Left ventricle myocardium inferior (tissue), 1 donor: ENCODE results near the gene SLC36A1. TPM values are rescaled to one million over a fixed set of nuclear protein-coding genes. Genes with fewer than 3 reads are reported as not detected.
"Not testable (repeated sequence)": the region's sequence is repeated elsewhere in the genome, so short reads cannot be mapped to it uniquely, and the experiment has no call there.

Experiments used
- DNase-seq: peaks from one replicate; pipeline ENCODE4 v3.0.0-alpha.2; 2020
- H3K27ac ChIP-seq: fragments of 200-600 bp; replicated peaks from 2 replicates; pipeline ENCODE4 v1.8.0; 2021
- H3K27me3 ChIP-seq: fragments of 200-600 bp; 2 replicates; pipeline ENCODE4 v1.8.0; 2021; ENCODE audit warnings: low read depth
- H3K36me3 ChIP-seq: fragments of 200-600 bp; 2 replicates; pipeline ENCODE4 v1.8.0; 2021
- H3K4me1 ChIP-seq: fragments of 200-600 bp; 2 replicates; pipeline ENCODE4 v1.8.0; 2021
- H3K4me3 ChIP-seq: fragments of 200-600 bp; 2 replicates; pipeline ENCODE4 v1.8.0; 2021; ENCODE audit warnings: mild to moderate bottlenecking, moderate library complexity
- H3K9me3 ChIP-seq: fragments of 200-600 bp; replicated peaks from 2 replicates; pipeline ENCODE4 v1.8.0; 2021
- CTCF ChIP-seq: fragments of 200-600 bp; IDR thresholded peaks from 2 replicates; pipeline ENCODE4 v1.8.0; 2021; ENCODE audit warnings: antibody characterized with exemption, mild to moderate bottlenecking, borderline replicate concordance
- intact Hi-C: fragments of 100-400 bp; cut with micrococcal nuclease; formaldehyde crosslinking; loops from one replicate; pipeline ENCODE4 v1.11.0; 2022
- total RNA-seq: library from RNA; stranded (reverse); fragmentation: NEBNext Ultra II Directional; extraction: Animal tissue kit (Norgen Biotek cat#: 25700); gene quantifications from one replicate; pipeline ENCODE4 v1.2.1, GENCODE V29; 2021
- donor health status: DM: no; HTN: yes; CAD: no; lungs with severe emphysema.

Gene SLC36A1
- total RNA-seq, 1 donor from 2014 or later, result 3.1 TPM

GRCh38 chr5:151496041-151496484, 48.7 kb downstream of the SLC36A1 start:
- Histone ChIP-seq H3K27me3 (no peaks in the 10 kb centered on the region), H3K36me3 (no peaks in the 10 kb centered on the region), H3K27ac (no peak overlapping the region), H3K4me3 (no peak overlapping the region), H3K9me3 (peaks cover 6% of the 10 kb centered on the region), H3K4me1 (no peaks in the 10 kb centered on the region)
- no peak for DNase-seq
- intact Hi-C loops, result no loop called here
- TF ChIP-seq CTCF, result no peak

GRCh38 chr5:151497391-151498002, 50.1 kb downstream of the SLC36A1 start:
- Histone ChIP-seq H3K4me3 (no peak overlapping the region), H3K27ac (no peak overlapping the region), H3K9me3 (peaks cover 6% of the 10 kb centered on the region), H3K36me3 (no peaks in the 10 kb centered on the region), H3K27me3 (no peaks in the 10 kb centered on the region), H3K4me1 (no peaks in the 10 kb centered on the region)
- TF ChIP-seq CTCF, result no peak
- intact Hi-C loops, result no loop called here
- DNase-seq, result no peak

DNA sequence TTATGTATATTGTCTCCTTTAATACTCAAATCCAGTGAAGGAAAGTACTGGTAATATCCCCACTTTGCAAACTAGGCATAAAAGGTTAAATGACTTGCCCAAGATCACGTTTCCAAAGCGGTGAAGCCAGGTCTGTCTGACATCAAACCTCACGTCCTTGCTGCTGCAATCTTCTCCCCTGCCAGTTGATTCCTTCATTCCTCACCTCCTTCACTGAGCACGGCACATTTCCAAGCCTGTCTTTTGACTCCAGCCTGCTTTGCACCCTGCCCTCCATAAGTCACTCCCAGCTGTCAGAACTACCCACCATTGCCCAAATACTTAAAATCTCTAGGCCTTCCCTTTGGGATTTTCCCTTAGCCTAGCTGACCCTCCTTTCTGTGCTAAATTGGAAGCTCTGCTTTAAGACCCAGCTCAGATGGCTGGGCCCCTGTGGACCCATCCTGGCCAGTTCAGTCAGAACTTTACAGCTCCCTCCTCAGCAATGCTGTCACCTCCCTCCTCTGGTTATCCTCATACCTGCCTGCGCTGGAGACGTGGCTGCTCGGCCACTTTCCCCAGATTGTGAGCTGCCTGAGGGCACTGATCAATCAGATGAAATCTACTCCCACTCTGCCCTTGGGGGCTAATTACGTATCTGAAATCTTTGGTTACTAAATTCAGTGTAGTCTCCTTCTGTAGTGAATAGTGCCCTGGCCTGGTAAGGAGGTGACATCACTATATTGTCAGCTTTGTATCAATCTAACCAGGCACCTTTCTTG, 51.2 kb downstream of the SLC36A1 start:
- no peak overlapping the region for H3K27ac ChIP-seq
- peaks cover 6% of the 10 kb centered on the region for H3K9me3 ChIP-seq
- no peaks in the 10 kb centered on the region for H3K4me1 ChIP-seq
- no peak overlapping the region for H3K4me3 ChIP-seq
- H3K36me3 ChIP-seq, result no peaks in the 10 kb centered on the region
- intact Hi-C loops, result no loop called here
- no peak for TF ChIP-seq CTCF
- H3K27me3 ChIP-seq, result no peaks in the 10 kb centered on the region
- no peak for DNase-seq

DNA sequence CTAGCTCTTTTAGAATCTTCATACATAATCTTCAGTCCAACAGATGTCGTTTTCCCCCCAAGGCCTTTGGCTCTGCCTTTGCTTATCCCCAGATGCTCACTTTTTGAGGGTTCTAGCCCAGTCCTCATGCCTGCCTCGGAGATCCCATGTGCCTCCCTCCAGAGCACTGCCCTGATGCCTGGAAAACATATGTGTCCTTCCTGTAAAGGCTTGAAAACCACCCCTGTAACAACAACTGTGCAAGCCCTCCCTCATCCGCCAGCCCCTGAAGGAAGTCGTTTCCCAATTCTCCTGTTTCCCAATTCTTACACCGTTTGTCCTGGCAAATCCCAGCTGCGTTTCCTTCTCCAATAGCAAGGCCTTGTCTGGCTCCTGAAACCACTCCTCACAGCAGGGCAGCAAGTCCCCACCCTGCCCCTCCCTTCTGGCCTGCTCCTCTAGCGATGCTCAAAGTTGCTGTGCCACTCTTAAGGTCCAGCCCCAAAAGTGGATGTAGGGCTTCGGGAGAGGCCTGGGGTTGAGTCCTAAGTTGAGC, 52.2 kb downstream of the SLC36A1 start:
- Histone ChIP-seq H3K36me3 (no peaks in the 10 kb centered on the region), H3K27me3 (no peaks in the 10 kb centered on the region), H3K9me3 (peaks cover 6% of the 10 kb centered on the region), H3K27ac (no peak overlapping the region), H3K4me1 (no peaks in the 10 kb centered on the region), H3K4me3 (no peak overlapping the region)
- no peak for TF ChIP-seq CTCF
- intact Hi-C loops, result loop anchor here (5.0 kb wide), 1 partner anchor 52 kb away; the partner anchor contains the start of gene SLC36A1
- DNase-seq, result no peak

GRCh38 chr5:151504006-151504405, 56.6 kb downstream of the SLC36A1 start:
- no peaks in the 10 kb centered on the region for H3K4me1 ChIP-seq
- H3K27me3 ChIP-seq, result no peaks in the 10 kb centered on the region
- DNase-seq, result no peak
- intact Hi-C loops, result loop anchor here (5.0 kb wide), 1 partner anchor 57 kb away; the partner anchor contains the start of gene SLC36A1
- no peak overlapping the region for H3K4me3 ChIP-seq
- no peaks in the 10 kb centered on the region for H3K9me3 ChIP-seq
- no peak for TF ChIP-seq CTCF
- H3K27ac ChIP-seq, result no peak overlapping the region
- no peaks in the 10 kb centered on the region for H3K36me3 ChIP-seq

- H3K9me3 ChIP-seq, H3K27me3 ChIP-seq, H3K4me3 ChIP-seq, H3K36me3 ChIP-seq, intact Hi-C loops, H3K27ac ChIP-seq, DNase-seq, H3K4me1 ChIP-seq: not testable (repeated sequence)
Observed at GRCh38 chr5:151508308-151508707, 60.9 kb downstream of the SLC36A1 start.
